Activated CD8-positive, alpha-beta T cell treated with anti-CD3 and anti-CD28 coated beads for 36 hours (primary cell): Measurements from ENCODE around the gene BTRC. TPM values are rescaled to one million over a fixed set of nuclear protein-coding genes. Genes with fewer than 3 reads are reported as not detected.
A peak's percentile ranks its signal among the peaks of the same experiment; 100 is the strongest.
"Not testable (repeated sequence)": the region's sequence is repeated elsewhere in the genome, so short reads cannot be mapped to it uniquely, and the experiment has no call there.

Experiments used
- ATAC-seq: fragments of 200-7000 bp; cut with Tn5 transposase; one replicate; pipeline ENCODE4 v1.10.0; 2021; ENCODE audit warnings: mild to moderate bottlenecking, moderate library complexity
- CTCF ChIA-PET: fragments of 350-600 bp; sonication (Branson Sonifier 250); formaldehyde crosslinking; loops from one replicate; lab custom pipeline; 2021; ENCODE audit warnings: antibody characterized with exemption; lab: Charles Lee
- POLR2A ChIA-PET: fragments of 350-600 bp; sonication (Branson Sonifier 250); formaldehyde crosslinking; loops from one replicate; lab custom pipeline; 2021; ENCODE audit warnings: antibody characterized with exemption; lab: Charles Lee
- DNase-seq: peaks from one replicate; pipeline ENCODE4 v3.0.0-alpha.2; 2020
- H3K27ac Mint-ChIP-seq: one replicate; pipeline ENCODE4 v1.8.0; 2021; ENCODE audit warnings: mild to moderate bottlenecking, mixed read lengths
- H3K27me3 Mint-ChIP-seq: one replicate; pipeline ENCODE4 v1.8.0; 2021; ENCODE audit warnings: mixed read lengths
- H3K36me3 Mint-ChIP-seq: one replicate; pipeline ENCODE4 v1.8.0; 2021; ENCODE audit warnings: low read depth, mixed read lengths
- H3K4me1 Mint-ChIP-seq: one replicate; pipeline ENCODE4 v1.8.0; 2021; ENCODE audit warnings: low read depth, mixed read lengths
- H3K4me3 Mint-ChIP-seq: one replicate; pipeline ENCODE4 v1.8.0; 2021; ENCODE audit warnings: mild to moderate bottlenecking, moderate library complexity, mixed read lengths
- H3K9me3 Mint-ChIP-seq: one replicate; pipeline ENCODE4 v1.8.0; 2021; ENCODE audit warnings: mixed read lengths
- CTCF ChIP-seq: fragments of 200-600 bp; IDR thresholded peaks from one replicate; pipeline ENCODE4 v1.8.0; 2022; ENCODE audit warnings: antibody characterized with exemption, mild to moderate bottlenecking
- intact Hi-C: fragments of 100-400 bp; cut with micrococcal nuclease; formaldehyde crosslinking; loops from one replicate; pipeline ENCODE4 v1.10.0; 2022
- total RNA-seq, 2 experiments: library from RNA; stranded (reverse); gene quantifications; one replicate each; pipeline ENCODE4 v1.2.3, GENCODE V29; 2021

The BTRC gene
- total RNA-seq, 2 experiments from 2014 or later = 11.6 to 14.6 TPM

- no peaks in the 10 kb centered on the region for H3K27me3 Mint-ChIP-seq
- H3K9me3 Mint-ChIP-seq = no peaks in the 10 kb centered on the region
- CTCF ChIA-PET = no interaction called here
- no peak for DNase-seq
- H3K4me3 Mint-ChIP-seq = no peak overlapping the region
- TF ChIP-seq CTCF = no peak
- POLR2A ChIA-PET = no interaction called here
- intact Hi-C loops = no loop called here
- peaks cover 28% of the 10 kb centered on the region for H3K4me1 Mint-ChIP-seq
- peak; percentile 85 for ATAC-seq
- peak overlapping the region; percentile 51 for H3K27ac Mint-ChIP-seq
- H3K36me3 Mint-ChIP-seq = peaks cover 4% of the 10 kb centered on the region
Observed at GRCh38 chr10:101380353-101381017, 26.5 kb downstream of the BTRC start.

GRCh38 chr10:101385866-101386658 is 32.1 kb downstream of the BTRC start:
- no peak for TF ChIP-seq CTCF
- no peaks in the 10 kb centered on the region for H3K36me3 Mint-ChIP-seq
- no peak overlapping the region for H3K4me3 Mint-ChIP-seq
- no peak overlapping the region for H3K27ac Mint-ChIP-seq
- DNase-seq = no peak
- H3K4me1 Mint-ChIP-seq = peaks cover 13% of the 10 kb centered on the region
- no peaks in the 10 kb centered on the region for H3K9me3 Mint-ChIP-seq
- intact Hi-C loops = no loop called here
- H3K27me3 Mint-ChIP-seq = no peaks in the 10 kb centered on the region
- ChIA-PET CTCF (interaction anchor here (0.7 to 1.0 kb wide), 2 partner anchors 11 to 172 kb away, joined by 3 to 4 read pairs; no protein-coding TSS in a partner anchor), POLR2A (no interaction called here)
- no peak for ATAC-seq

- no peak for TF ChIP-seq CTCF
- DNase-seq (no peak), ATAC-seq (no peak)
- Mint-ChIP-seq H3K36me3 (no peaks in the 10 kb centered on the region), H3K27ac (no peak overlapping the region), H3K27me3 (no peaks in the 10 kb centered on the region), H3K9me3 (no peaks in the 10 kb centered on the region), H3K4me1 (peaks cover 7% of the 10 kb centered on the region), H3K4me3 (no peak overlapping the region)
- CTCF ChIA-PET = interaction anchor here (0.7 to 1.0 kb wide), 2 partner anchors 11 to 173 kb away, joined by 3 to 4 read pairs; no protein-coding TSS in a partner anchor
- POLR2A ChIA-PET = no interaction called here
- intact Hi-C loops = no loop called here
Observed at GRCh38 chr10:101386659-101387259, 32.8 kb downstream of the BTRC start.

- no peaks in the 10 kb centered on the region for H3K9me3 Mint-ChIP-seq
- H3K4me1 Mint-ChIP-seq = peaks cover 2% of the 10 kb centered on the region
- H3K36me3 Mint-ChIP-seq = no peaks in the 10 kb centered on the region
- TF ChIP-seq CTCF = no peak
- H3K27me3 Mint-ChIP-seq = no peaks in the 10 kb centered on the region
- intact Hi-C loops = no loop called here
- H3K27ac Mint-ChIP-seq = no peak overlapping the region
- DNase-seq = no peak
- ATAC-seq = no peak
- POLR2A ChIA-PET = no interaction called here
- no peak overlapping the region for H3K4me3 Mint-ChIP-seq
- CTCF ChIA-PET = no interaction called here
Observed at GRCh38 chr10:101388676-101389276, 34.8 kb downstream of the BTRC start.

- H3K4me1 Mint-ChIP-seq, intact Hi-C loops: not testable (repeated sequence)
- CTCF ChIA-PET = interaction anchor here (1.5 kb wide), 2 partner anchors 20 to 176 kb away, joined by 3 to 5 read pairs; no protein-coding TSS in a partner anchor
Observed at GRCh38 chr10:101389532-101389931, 35.6 kb downstream of the BTRC start.

More at GRCh38 chr10:101389532-101389931, 35.6 kb downstream of the BTRC start:
- POLR2A ChIA-PET, H3K36me3 Mint-ChIP-seq, ATAC-seq, DNase-seq, H3K27me3 Mint-ChIP-seq, H3K9me3 Mint-ChIP-seq, H3K27ac Mint-ChIP-seq, H3K4me3 Mint-ChIP-seq: not testable (repeated sequence)
